ENCODE measurements around the gene RFXANK.

RFXANK gene

DNA sequence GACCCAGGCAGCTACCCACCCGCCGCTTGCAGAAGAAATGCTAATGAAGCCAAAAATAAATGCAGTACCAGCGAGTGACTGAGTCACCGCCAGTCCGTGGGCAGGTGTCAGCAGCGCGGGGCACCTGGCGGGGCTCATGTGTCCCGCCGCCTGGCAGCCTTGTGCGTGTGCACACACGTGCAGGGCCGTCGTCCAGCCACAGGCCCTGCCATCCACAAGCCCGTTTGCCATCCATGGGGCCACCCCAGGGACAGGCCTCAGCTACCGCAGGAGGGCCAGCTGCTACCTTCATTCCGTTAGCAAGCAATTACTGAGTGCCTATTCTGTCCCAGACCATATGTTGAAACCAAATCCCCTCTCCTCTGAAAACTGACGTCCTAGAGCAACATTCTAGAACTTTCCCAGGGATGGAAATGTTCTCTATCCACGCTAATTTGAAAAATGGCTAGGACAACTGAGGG, 40.2 kb downstream of the RFXANK start:
- DNase-seq (ENCODE audit: low spot score) = no peak

DNA sequence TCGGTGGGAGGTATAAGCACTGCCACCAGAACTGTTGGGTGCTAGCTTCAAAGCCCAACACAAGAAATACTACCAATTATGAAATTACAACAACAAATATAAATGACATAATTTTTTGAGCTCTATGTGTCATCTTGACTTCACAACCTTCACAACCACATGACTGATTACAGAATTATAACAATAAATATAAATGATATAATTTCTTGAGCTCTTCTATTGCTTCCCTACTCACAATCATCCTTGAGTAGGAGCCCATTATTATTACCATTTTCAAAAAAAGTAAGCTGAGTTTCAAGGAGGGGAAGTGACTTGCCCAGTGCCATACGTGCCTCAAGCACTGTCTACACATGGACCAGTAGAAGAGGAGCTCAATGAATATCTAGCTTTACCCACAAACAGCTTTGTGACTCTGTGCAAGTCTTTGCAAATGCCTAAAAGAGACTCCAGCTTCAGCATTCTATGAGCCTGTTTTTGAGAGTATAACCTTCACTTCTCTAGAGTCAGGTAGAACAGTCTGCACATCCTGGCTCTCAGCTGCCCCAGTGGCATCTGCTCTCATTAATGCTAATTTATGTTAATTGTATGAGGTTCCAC, 42.3 kb downstream of the RFXANK start:
- no peak for DNase-seq (ENCODE audit: low spot score)

DNA sequence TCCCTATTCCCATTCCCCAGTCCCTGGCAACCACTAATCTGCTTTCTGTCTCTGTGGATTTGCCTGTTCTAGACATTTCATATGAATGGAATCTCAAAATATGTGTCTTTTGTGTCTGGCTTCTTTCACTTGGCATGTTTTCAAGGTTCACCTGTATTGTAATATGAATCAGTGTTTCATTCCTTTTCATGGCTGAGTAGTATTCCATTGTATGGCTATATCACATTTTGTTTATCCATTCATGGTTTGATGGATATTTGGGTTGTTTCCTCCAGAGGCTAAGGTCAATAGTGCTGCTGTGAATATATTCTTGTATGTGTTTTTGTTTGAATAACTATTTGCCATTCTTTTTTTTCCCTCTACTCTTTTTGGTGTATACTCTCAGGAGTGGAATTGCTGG, 44.1 kb downstream of the RFXANK start:
- DNase-seq (ENCODE audit: low spot score) = no peak

DNA sequence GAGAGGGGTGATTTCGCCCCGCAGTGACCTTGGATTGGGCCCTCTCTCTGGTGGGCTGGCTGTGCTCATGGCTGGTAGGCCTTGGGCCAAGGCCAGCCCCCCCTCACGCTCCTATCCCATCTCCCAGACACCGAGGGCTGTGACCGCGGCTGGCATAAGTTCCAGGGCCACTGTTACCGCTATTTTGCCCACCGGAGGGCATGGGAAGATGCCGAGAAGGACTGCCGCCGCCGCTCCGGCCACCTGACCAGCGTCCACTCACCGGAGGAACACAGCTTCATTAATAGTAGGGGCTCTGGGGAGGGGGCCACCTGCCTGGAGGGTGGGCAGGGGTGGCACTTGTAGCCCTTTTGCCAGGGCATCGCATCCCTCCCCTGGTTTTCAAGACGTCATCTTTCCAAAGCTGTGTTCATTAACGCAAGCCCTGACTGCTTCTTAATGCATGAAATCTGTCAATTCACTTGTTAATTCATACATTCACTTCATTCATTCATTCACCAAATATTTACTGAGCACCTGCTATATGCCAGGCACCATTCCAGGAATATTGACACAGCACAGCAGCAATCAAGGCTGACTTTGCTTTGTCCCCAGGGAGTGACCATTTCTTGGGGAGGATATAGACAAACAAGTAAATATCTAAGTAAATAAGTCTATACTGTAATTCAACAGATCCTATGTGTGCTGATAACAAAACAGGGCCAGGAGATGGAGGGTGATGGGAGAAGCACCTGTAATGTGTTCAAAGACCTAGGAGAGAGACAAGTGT, 46.3 kb downstream of the RFXANK start:
- DNase-seq (ENCODE audit: low spot score) = no peak

DNA sequence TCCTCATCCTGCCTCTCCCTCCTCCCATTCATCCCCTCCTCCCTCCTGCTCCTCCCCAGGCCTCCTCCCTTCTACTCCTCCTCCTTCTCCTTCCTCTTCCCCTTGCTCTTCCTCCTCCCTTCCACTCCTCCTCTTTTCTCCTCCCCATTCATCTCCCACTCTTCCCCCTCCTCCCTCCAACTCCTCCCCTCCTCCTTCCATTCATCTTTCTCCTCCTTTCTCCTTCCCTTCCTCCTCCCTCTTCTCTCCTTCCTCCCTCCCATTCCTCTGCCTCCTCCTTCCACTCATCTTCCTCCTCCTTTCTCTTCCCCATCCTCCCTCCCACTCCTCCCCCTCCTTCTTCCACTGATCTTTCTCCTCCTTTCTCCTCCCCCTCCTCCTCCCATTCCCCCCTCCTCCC, 47.6 kb downstream of the RFXANK start:
- no peak for DNase-seq (ENCODE audit: low spot score)

DNA sequence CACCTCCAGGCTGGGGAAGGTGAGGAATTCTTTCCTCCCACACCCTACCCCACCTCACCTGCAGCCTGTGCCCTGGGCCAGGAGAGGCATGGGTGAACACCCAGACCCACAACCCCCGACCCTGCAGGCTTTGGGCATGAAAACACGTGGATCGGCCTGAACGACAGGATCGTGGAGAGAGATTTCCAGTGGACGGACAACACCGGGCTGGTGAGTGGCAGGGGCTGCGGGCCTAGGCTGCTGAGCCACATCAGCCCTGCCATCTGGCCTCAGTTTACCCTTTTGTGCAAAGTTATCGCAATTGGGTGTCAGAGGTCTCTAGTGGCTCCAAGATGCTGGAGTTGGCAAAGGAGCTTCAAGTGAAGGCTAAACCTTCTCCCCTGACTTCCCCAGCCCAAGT, 48.4 kb downstream of the RFXANK start:
- DNase-seq (ENCODE audit: low spot score) = no peak

DNA sequence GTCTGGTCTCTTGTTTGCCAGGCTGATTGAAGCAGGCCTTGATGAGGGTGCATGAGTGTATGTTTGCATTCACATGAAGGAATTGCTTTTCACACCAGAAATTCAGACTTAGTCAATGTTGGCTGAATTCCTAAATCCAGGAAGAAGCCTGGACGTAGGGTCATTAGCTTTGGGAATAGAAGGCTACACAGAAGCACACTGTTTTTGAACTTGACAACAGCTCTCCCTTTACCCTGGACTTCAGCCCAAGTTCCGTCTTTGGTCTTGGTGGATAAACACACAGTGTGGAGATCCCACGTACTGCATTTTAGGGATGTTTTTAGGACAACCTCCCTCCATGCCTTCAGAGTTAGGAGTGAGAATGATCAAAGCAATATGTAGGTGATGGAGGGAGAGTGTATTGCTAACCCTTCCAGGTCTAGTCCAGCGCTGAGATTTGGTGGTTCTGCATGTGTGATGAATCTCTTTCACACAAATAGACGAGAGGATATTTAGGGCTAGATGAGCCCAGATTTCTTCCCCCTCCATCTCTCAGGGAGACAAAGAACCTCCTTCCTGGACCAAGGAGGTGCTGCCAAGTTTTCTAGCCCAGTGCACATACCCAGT, 58.2 kb downstream of the RFXANK start:
- no peak for DNase-seq (ENCODE audit: low spot score)
